A549 (cell line): ENCODE results near the gene TSPYL4.

Experiments used
- CEBPB ChIP-seq, 2 experiments: fragments of >200 bp in 1 of 2; sonication (Bioruptor Twin) in 1 of 2; formaldehyde crosslinking in 1 of 2; IDR thresholded peaks; 2 replicates each; pipeline ENCODE4 v1.6.1; 2012 to 2016
- CHD2 ChIP-seq: fragments of 150-350 bp; IDR thresholded peaks from 2 replicates; pipeline ENCODE4 v1.6.1; 2014; ENCODE audit warnings: low read length; ENCODE audit not compliant: partially characterized antibody
- CTCF ChIP-seq: fragments of >200 bp; sonication (Bioruptor Twin); formaldehyde crosslinking; IDR thresholded peaks from 3 replicates; pipeline ENCODE4 v1.5.1; 2016
- MAX ChIP-seq: IDR thresholded peaks from 2 replicates; pipeline ENCODE4 v1.6.1; 2012
- MYC ChIP-seq: IDR thresholded peaks from 2 replicates; pipeline ENCODE4 v1.6.1; 2012; ENCODE audit warnings: mild to moderate bottlenecking, inconsistent platforms, low read length, improper control_type of control experiment, borderline replicate concordance
- ZSCAN20 ChIP-seq: fragments of 250-450 bp; sonication (Bioruptor Pico); IDR thresholded peaks from 2 replicates; pipeline ENCODE4 v1.8.0; 2022; ENCODE audit warnings: mild to moderate bottlenecking, moderate library complexity

- TF ChIP-seq CTCF (peak; percentile 41; the same call in 2 of the 3 replicates), ZSCAN20 (CRISPR knock-in tag) (no peak), CHD2 (no peak), CEBPB (IDR thresholded peaks at IDR 0.05) (peak; percentile 37 to 64; a peak in 3 of 4 replicates), MAX (no peak), MYC (no peak)
Observed at GRCh38 chr6:116217069-116217468, 36.8 kb downstream of the TSPYL4 start.
